ENCODE measurements around the gene TMEM94. TPM values are rescaled to one million over a fixed set of nuclear protein-coding genes. Genes with fewer than 3 reads are reported as not detected.

The TMEM94 gene
- polyA plus RNA-seq, 2 of the 4 experiments (the other 2 are of a cell fraction), result 30.5 to 63.8 TPM

DNA sequence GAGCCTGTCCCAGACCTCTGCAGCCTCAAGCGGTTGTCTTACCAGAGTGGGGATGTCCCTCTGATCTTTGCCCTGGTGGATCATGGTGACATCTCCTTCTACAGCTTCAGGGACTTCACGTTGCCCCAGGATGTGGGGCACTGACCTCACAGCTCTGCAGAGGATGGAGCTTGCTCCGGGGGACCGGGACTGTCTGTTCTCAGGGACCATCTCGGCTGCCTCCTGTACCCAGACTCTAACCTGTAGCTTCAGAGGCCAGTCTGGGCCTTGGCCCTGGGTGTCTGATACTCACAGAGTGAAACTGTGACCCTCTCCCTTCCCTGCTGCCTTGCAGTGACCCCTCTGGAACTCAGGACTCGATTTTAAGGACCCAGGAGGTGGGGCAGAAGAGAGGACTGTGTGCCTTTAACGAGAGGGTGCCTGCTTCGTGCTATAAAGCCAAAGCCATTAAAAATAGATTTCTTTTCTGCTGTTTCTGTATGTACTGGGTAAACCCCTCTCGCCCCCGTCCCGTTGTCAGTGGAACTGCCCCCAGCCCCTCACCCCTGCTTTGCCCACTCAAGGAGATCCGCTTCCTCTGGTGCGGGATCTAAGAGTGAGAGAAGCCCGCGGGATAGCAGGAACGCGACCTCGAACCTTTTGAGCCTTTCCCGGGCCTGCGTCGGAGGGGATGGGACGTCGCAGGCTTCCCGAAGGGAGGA is 68.0 kb downstream of the TMEM94 start:
- Histone ChIP-seq H3K4me1 (peaks cover 21% of the 10 kb centered on the region), H3K9me3 (no peaks in the 10 kb centered on the region), H3K4me2 (peak overlapping the region; percentile 98), H3K4me3 (peak overlapping the region; percentile 67), H3K27ac (peak overlapping the region; percentile 83 to 88)
- CTCF ChIA-PET, result interaction anchor here (0.6 to 3.3 kb wide), 21 partner anchors 8 to 202 kb away, joined by 3 to 18 read pairs (median 4); partner anchors contain the start of gene TSEN54
- TF ChIP-seq HOXB5 (CRISPR knock-in tag; IDR thresholded peaks at IDR 0.05) (no peak), JUNB (IDR thresholded peaks at IDR 0.05) (no peak), RNF2 (IDR thresholded peaks at IDR 0.05; ENCODE audit: borderline replicate concordance, low read depth) (no peak), SMC3 (IDR thresholded peaks at IDR 0.05) (no peak), CHD4 (IDR thresholded peaks at IDR 0.05; ENCODE audit: borderline replicate concordance) (no peak), PHF8 (IDR thresholded peaks at IDR 0.05; ENCODE audit: borderline replicate concordance, low read depth) (no peak), RCOR1 (IDR thresholded peaks at IDR 0.05; ENCODE audit: low read depth, low read length) (no peak), EHMT2 (IDR thresholded peaks at IDR 0.05; ENCODE audit: low read depth) (no peak), GATA3 (IDR thresholded peaks at IDR 0.05; ENCODE audit: borderline replicate concordance) (no peak)
- TF ChIP-seq, protein P1, sequence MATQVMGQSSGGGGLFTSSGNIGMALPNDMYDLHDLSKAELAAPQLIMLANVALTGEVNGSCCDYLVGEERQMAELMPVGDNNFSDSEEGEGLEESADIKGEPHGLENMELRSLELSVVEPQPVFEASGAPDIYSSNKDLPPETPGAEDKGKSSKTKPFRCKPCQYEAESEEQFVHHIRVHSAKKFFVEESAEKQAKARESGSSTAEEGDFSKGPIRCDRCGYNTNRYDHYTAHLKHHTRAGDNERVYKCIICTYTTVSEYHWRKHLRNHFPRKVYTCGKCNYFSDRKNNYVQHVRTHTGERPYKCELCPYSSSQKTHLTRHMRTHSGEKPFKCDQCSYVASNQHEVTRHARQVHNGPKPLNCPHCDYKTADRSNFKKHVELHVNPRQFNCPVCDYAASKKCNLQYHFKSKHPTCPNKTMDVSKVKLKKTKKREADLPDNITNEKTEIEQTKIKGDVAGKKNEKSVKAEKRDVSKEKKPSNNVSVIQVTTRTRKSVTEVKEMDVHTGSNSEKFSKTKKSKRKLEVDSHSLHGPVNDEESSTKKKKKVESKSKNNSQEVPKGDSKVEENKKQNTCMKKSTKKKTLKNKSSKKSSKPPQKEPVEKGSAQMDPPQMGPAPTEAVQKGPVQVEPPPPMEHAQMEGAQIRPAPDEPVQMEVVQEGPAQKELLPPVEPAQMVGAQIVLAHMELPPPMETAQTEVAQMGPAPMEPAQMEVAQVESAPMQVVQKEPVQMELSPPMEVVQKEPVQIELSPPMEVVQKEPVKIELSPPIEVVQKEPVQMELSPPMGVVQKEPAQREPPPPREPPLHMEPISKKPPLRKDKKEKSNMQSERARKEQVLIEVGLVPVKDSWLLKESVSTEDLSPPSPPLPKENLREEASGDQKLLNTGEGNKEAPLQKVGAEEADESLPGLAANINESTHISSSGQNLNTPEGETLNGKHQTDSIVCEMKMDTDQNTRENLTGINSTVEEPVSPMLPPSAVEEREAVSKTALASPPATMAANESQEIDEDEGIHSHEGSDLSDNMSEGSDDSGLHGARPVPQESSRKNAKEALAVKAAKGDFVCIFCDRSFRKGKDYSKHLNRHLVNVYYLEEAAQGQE (IDR thresholded peaks at IDR 0.05), result no peak
- DNase-seq (ENCODE audit: low read depth in 1 of 2, low spot score in 1 of 2) (no peak), FAIRE-seq (no peak), ATAC-seq (no peak; a peak in 1 of 6 replicates)
- WGBS (ENCODE audit: missing lambda C conversion rate), result 43% methylated on average over 23 of the region's 24 CpGs
- POLR2A ChIA-PET, result interaction anchor here (0.6 to 2.1 kb wide), 5 partner anchors 8 to 256 kb away, joined by 3 to 19 read pairs (median 5); partner anchors contain the start of genes SLC25A19 and TSEN54

GRCh38 chr17:75524970-75525805 is 68.8 kb downstream of the TMEM94 start, which contains the start of gene LLGL2:
Gene LLGL2 (plus strand): TSS chr17:75525697. CDS start chr17:75543427, 17,730 bp downstream.
- H3K4me1 ChIP-seq, result peaks cover 21% of the 10 kb centered on the region
- WGBS (ENCODE audit: missing lambda C conversion rate), result under 1% methylated on average over 27 of the region's 108 CpGs
- POLR2A ChIA-PET, result interaction anchor here (0.6 to 2.1 kb wide), 6 partner anchors 9 to 255 kb away, joined by 3 to 19 read pairs (median 4); partner anchors contain the start of genes SLC25A19 and TSEN54
- no peaks in the 10 kb centered on the region for H3K9me3 ChIP-seq
- FAIRE-seq (no peak), DNase-seq (ENCODE audit: low read depth in 1 of 2, low spot score in 1 of 2) (peak; percentile 83 to 93), ATAC-seq (peak; percentile 85 to 90)
- H3K27ac ChIP-seq, result peak within 1 kb of the TSS; percentile 83 to 88
- CTCF ChIA-PET, result interaction anchor here (0.6 to 3.3 kb wide), 22 partner anchors 9 to 143 kb away, joined by 3 to 18 read pairs (median 4); partner anchors contain the start of genes SMIM5 and TSEN54
- peak within 1 kb of the TSS; percentile 67 for H3K4me3 ChIP-seq
- peak within 1 kb of the TSS; percentile 98 for H3K4me2 ChIP-seq
- TF ChIP-seq RNF2 (IDR thresholded peaks at IDR 0.05; ENCODE audit: borderline replicate concordance, low read depth) (peak; percentile 74; the same call in 1 of the 2 replicates), TFCP2L1 (CRISPR knock-in tag; IDR thresholded peaks at IDR 0.05) (0 out of 2 replicates have a peak, but pooled peaks have one; percentile 17), POLR2A (IDR thresholded peaks at IDR 0.05; ENCODE audit: low read length) (peak; percentile 40), SMC3 (IDR thresholded peaks at IDR 0.05) (peak; percentile 67), HOXB13 (CRISPR knock-in tag; IDR thresholded peaks at IDR 0.05; ENCODE audit: low read depth) (no peak), EHMT2 (IDR thresholded peaks at IDR 0.05; ENCODE audit: low read depth) (no peak), E2F6 (IDR thresholded peaks at IDR 0.05; ENCODE audit: borderline replicate concordance, low read depth) (peak; percentile 73), MAZ (IDR thresholded peaks at IDR 0.05; ENCODE audit: borderline replicate concordance, low read depth, low read length) (peak; percentile 69; the same call in 1 of the 2 replicates), EHF (CRISPR knock-in tag; IDR thresholded peaks at IDR 0.05) (no peak), JUN (IDR thresholded peaks at IDR 0.05) (peak in 1 of 2 experiments; percentile 60; a peak in 2 of 5 replicates), CTCF (IDR thresholded peaks at IDR 0.05) (peak; percentile 69), GATA3 (IDR thresholded peaks at IDR 0.05; ENCODE audit: borderline replicate concordance) (0 out of 2 replicates have a peak, but pooled peaks have one; percentile 6), HMGXB4 (CRISPR knock-in tag; IDR thresholded peaks at IDR 0.05; ENCODE audit: borderline replicate concordance) (no peak), RAD21 (conservative IDR thresholded peaks at IDR 0.05 in 1 of 2, IDR thresholded peaks at IDR 0.05 in 1 of 2) (peak; percentile 18 to 59; a peak in 4 of 5 replicates)
- TF ChIP-seq, protein P2, sequence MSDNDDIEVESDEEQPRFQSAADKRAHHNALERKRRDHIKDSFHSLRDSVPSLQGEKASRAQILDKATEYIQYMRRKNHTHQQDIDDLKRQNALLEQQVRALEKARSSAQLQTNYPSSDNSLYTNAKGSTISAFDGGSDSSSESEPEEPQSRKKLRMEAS (IDR thresholded peaks at IDR 0.05), result peak; percentile 79
- TF ChIP-seq, protein P3, sequence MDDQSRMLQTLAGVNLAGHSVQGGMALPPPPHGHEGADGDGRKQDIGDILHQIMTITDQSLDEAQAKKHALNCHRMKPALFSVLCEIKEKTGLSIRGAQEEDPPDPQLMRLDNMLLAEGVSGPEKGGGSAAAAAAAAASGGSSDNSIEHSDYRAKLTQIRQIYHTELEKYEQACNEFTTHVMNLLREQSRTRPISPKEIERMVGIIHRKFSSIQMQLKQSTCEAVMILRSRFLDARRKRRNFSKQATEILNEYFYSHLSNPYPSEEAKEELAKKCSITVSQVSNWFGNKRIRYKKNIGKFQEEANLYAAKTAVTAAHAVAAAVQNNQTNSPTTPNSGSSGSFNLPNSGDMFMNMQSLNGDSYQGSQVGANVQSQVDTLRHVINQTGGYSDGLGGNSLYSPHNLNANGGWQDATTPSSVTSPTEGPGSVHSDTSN (IDR thresholded peaks at IDR 0.05), result peak; percentile 45; the same call in 1 of the 2 replicates

All from A549 (cell line).